NAMALWA (cell line): ENCODE results near the gene POR.
A peak's percentile ranks its signal among the peaks of the same experiment; 100 is the strongest.
"Not testable (repeated sequence)": the region's sequence is repeated elsewhere in the genome, so short reads cannot be mapped to it uniquely, and the experiment has no call there.

Experiments used
- DNase-seq: peaks from one replicate; pipeline ENCODE4 v3.0.0-alpha.2; 2015; ENCODE audit warnings: low spot score

The POR gene

GRCh38 chr7:75992083-75992755, 77.3 kb downstream of the POR start:
- no peak for DNase-seq

- no peak for DNase-seq
Observed at GRCh38 chr7:75993689-75994387, 78.9 kb downstream of the POR start.

- peak; percentile 96 for DNase-seq
Observed at GRCh38 chr7:75994388-75995051, 79.6 kb downstream of the POR start, which contains the start of gene TMEM120A. TMEM120A (minus strand) TSS chr7:75994595; CDS start chr7:75994570, 25 bp downstream.

GRCh38 chr7:75995052-75995471, 80.1 kb downstream of the POR start:
- no peak for DNase-seq

DNA sequence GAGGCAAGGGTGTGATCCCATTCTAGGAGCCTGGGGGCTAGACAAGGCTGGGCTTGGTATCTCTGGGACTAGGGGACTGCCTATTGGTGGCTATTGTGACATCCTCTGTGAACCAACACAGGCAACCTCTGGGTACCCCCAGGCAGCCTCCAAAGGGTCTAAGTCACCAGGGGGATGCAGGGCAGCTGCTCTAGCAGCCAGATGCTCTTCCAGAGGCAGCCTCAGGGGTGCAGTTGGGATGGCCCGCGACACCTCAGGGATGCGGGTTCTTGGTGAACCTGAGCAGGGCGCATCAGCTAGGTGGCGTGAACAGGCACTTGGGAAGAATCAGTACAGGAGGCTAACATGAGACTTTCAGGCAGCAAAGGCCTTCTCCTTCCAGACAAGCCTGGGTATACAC, 81.0 kb downstream of the POR start:
- DNase-seq, result no peak

GRCh38 chr7:75996476-75996875, 81.5 kb downstream of the POR start:
- DNase-seq, result no peak

GRCh38 chr7:75998038-75998437, 83.1 kb downstream of the POR start:
- no peak for DNase-seq

DNA sequence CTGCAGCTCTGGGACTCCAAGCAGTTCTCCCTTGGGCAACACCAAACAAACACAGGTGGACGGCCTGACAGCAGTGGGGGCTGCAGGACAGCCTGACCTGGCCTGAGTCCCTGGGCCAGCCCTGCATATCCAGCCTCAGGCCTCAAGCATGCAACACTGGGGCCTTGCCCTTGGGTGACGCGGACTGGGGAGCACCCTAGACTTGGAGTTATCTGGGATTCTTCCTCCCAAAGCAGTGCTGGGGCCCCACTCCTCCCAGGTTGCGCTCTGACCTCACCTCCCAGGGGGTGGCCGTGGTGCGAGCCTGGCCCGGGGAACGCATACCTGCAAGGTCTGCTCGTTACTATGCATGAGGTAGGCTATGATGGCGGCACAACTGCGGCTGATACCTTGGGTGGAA, 85.6 kb downstream of the POR start:
- DNase-seq, result no peak

GRCh38 chr7:76002139-76002538, 87.2 kb downstream of the POR start:
- no peak for DNase-seq

- no peak for DNase-seq
Observed at GRCh38 chr7:76002822-76003221, 87.9 kb downstream of the POR start.

DNA sequence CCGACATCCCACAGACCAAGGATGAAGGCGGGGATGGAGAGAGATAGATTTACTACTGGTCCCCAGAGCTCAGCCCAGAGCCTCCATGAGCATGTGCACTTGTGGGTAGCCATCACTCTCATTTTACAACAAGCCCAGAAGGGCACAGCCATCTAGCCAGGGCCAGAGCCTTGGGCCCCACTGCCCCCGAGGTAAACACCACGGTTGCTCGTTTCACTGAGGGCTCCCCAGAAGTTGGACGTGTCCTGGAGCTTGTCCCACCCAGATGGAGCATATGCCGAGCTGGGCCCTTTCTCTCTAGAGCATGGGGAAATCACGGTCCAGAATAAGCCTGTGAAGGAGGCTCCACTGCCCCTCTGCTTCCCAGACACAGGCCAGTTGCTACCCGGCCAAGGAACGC, 88.4 kb downstream of the POR start:
- no peak for DNase-seq

GRCh38 chr7:76005004-76005403, 90.0 kb downstream of the POR start:
- not testable (repeated sequence) for DNase-seq

DNA sequence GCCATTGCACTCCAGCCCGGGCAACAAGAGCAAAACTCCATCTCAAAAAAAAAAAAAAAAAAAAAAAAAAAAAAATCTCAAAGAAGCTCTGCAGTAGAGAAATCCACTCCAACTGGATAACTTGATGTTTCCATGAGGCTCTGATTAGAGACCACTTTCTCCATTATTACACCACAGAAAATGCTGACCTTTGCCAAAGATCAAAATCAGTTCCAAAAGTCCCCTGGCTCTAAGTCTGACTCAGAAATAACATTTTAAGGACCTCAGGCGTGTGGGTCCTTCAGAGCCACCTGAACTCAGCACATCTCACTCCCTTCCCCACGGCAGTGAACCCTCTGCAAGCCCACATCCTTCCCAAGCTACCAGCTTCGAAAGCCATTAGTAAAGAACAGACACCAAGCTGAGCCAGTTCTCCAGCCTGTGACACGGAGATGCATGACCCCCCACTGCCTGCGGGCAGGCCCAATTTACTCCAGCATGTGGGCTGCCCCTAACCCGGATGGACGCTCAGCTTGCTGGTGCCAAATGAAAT, 93.3 kb downstream of the POR start:
- DNase-seq, result no peak

- no peak for DNase-seq
Observed at GRCh38 chr7:76009672-76010600, 95.0 kb downstream of the POR start.

DNA sequence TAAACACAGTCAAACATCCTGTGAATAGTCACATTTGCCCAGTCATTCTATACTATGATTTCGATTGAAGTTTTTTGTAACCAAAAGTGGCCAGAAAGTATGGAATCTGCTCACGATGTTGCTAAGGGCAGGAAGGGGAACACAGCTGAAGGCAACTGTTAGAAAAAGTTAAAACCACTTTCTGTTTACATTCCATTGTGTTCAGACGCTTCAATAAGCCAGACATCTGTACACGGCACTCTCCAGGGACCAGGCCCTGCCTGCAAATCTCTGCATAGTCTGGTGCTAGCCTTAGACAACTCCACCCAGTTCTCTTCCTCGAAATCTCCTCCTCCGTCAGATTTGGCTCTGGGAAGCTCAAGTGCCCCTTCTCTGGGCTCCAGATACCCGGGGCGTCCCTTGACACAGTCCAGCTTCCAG, 96.5 kb downstream of the POR start:
- peak; percentile 45 for DNase-seq

- no peak for DNase-seq
Observed at GRCh38 chr7:76016191-76016947, 101.4 kb downstream of the POR start.

DNA sequence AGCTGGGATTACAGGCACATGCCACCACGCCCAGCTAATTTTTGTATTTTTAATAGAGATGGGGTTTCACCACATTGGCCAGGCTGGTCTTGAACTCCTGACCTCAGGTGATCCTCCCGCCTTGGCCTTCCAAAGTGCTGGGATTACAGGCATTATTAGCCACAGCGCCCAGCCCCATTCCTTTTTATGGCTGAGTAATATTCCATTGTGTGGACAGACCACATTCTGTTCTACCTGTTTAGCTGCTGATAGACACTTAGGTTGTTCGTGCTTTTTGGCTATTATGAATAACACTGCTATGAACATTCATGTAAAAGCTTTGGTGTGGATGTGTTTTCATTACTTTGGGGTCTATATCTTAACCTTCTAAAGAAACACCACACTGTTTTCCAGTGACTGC, 103.6 kb downstream of the POR start:
- not testable (repeated sequence) for DNase-seq

DNA sequence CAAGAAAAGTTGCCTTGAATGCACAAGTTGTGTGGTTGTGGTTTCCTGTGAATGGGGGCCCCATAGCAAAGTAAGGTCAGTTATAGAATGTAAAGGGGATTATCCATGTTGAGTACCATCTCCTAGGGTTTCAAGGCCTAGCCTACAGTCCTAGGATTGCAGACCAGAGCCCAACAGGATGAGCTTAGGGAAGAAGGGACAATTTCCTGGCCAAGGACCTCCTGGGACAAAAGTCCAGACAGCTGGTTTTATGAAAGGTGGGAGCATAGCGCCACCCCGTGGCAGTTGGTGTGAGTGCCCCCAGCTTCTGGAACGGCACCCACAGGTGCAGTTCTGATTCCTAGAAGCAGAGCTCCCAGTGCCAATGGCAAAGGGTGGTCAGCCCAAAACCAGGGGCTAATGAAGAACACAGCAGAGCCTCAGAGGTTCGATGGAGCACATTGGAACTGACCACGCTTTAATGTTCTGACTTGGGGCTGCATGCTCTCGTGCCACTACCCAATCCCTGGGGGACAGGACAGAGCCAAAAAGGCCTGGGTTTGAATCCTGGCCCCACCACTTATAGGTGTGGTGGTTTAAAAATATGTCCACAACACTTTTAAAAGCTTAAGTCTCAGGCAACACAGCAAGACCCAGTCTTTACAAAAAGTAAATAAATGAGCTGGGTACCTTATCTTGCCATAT, 105.2 kb downstream of the POR start:
- DNase-seq, result peak; percentile 81

DNA sequence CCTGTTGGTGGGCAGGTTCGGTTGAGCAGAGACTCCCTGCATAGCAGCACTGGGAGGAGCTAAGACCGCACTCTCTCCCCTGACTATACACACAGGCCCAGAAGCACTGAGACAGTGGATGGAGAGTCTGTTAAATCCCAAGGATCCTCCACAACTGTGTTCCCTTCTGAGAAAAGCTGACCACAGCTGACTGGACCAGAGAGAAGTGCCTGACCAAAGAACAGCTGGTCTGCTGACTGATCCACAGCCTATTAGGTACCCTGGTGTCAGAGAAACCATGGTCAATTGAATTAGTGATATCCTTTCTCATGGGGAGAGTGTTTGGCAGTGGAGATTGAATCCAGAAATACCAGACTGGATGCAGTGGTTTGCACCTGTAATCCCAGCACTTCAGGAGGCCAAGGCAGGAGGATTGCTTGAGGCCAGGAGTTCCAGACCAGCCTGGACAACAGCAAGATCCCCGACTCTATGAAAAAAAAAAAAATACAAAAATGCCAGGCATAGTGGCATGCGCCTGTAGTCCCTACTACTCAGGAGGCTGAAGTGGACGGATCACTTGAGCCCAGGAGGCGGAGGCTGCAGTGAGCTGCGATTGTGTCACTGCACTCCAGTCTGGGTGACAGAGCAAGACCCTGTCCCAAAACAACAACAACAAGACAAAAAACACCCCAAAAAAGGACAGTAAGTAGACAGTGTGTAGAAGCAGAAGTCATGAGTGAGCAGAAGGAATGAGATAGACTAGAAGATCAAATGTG, 107.2 kb downstream of the POR start:
- no peak for DNase-seq

DNA sequence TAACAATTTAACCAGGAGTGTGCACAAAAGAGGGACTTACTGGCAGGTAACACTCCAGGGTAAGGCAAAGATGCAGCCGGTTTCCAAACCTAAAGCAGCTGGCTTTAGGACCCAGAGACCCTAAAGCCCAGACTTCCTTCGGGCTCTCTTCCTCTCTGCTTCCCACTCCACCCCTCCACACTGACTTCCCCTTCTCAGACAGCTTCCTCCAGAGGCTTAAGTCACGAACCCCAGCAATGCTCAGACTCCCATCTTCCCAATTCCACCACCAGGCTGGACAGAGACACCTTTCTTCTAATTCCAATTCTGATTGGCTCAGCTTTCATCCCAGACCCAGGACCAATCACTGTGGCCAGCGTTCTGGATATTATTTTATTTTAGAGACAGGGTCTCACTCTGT, 108.0 kb downstream of the POR start:
- no peak for DNase-seq
